A549 (cell line): ENCODE measurements around the gene PCK1.

ENCODE experiments used
- POLR2A ChIP-seq: IDR thresholded peaks from 2 replicates; pipeline ENCODE4 v1.6.1; 2012; ENCODE audit warnings: mild to moderate bottlenecking, low read length
- SMC3 ChIP-seq: fragments of >200 bp; sonication (Bioruptor Twin); formaldehyde crosslinking; IDR thresholded peaks from 3 replicates; pipeline ENCODE4 v1.6.1; 2018; ENCODE audit warnings: inconsistent platforms
- TF ChIP-seq, protein P1 (sequence below): fragments of >200 bp; sonication (Bioruptor Twin); formaldehyde crosslinking; IDR thresholded peaks from 3 replicates; pipeline ENCODE4 v1.5.1; 2016

DNA sequence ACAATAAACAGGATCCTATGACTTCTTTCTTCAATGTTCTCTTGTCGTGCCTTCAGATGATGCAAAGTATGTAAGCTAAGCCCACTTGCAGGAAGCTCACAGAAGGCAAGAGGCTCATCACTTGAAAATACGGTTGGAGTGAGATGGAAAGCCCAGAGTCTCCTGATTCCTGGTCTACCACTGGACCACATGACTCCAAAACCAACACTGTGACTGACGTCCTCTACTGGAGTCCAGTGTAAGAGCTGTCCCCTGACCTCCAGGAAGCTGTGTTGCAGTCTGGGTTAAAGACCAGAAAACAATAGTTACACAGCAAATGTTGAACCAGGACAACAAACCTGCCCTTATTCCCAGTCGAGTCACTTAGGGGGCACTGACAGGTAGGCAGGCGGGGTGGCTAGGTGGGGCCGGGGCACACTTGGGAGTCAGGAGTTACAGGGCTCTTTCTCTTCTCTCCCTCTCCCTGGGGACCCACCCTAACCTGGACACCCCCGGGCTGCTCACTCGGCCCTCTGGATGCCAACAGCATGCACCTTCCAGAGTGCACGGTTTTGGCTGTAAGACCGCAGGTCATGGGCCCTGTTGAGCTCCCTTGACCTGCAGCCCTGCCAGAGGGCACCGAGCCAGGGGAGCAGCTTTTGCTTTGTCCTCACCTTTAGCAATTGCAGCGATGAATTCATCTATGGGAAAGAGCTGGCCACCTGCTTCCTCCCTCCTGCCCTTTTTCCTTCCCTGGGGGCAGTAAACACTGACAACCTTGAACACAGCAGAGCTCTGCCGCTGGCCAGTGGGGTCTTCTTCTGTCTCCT, 7.4 kb downstream of the PCK1 start:
- TF ChIP-seq, protein P1, sequence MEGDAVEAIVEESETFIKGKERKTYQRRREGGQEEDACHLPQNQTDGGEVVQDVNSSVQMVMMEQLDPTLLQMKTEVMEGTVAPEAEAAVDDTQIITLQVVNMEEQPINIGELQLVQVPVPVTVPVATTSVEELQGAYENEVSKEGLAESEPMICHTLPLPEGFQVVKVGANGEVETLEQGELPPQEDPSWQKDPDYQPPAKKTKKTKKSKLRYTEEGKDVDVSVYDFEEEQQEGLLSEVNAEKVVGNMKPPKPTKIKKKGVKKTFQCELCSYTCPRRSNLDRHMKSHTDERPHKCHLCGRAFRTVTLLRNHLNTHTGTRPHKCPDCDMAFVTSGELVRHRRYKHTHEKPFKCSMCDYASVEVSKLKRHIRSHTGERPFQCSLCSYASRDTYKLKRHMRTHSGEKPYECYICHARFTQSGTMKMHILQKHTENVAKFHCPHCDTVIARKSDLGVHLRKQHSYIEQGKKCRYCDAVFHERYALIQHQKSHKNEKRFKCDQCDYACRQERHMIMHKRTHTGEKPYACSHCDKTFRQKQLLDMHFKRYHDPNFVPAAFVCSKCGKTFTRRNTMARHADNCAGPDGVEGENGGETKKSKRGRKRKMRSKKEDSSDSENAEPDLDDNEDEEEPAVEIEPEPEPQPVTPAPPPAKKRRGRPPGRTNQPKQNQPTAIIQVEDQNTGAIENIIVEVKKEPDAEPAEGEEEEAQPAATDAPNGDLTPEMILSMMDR = no peak
- TF ChIP-seq SMC3 (no peak), POLR2A (no peak)
